SKM-1 (cell line): ENCODE results near the gene ABAT.

Source experiments
- DNase-seq: peaks from one replicate; lab custom pipeline; 2025; ENCODE audit not compliant: unreplicated experiment; lab: John Stamatoyannopoulos, UW

ABAT gene

GRCh38 chr16:8714807-8715206, 40.4 kb downstream of the ABAT start:
- DNase-seq, result no peak

- DNase-seq, result no peak
Measured at GRCh38 chr16:8716052-8716451, 41.6 kb downstream of the ABAT start.

GRCh38 chr16:8716592-8716991, 42.2 kb downstream of the ABAT start:
- no peak for DNase-seq

GRCh38 chr16:8717469-8717868, 43.1 kb downstream of the ABAT start:
- DNase-seq, result no peak

- DNase-seq, result no peak
Measured at GRCh38 chr16:8717892-8718415, 43.5 kb downstream of the ABAT start.

- no peak for DNase-seq
Measured at GRCh38 chr16:8718851-8719680, 44.6 kb downstream of the ABAT start.

- DNase-seq, result no peak
Measured at GRCh38 chr16:8720080-8720966, 45.9 kb downstream of the ABAT start.

- no peak for DNase-seq
Measured at GRCh38 chr16:8720967-8721308, 46.5 kb downstream of the ABAT start.

- DNase-seq, result no peak
Measured at GRCh38 chr16:8721336-8722024, 47.1 kb downstream of the ABAT start.

GRCh38 chr16:8722025-8722348, 47.6 kb downstream of the ABAT start:
- no peak for DNase-seq

- peak; percentile 7 for DNase-seq
Measured at GRCh38 chr16:8725513-8726178, 51.2 kb downstream of the ABAT start.

- DNase-seq, result no peak
Measured at GRCh38 chr16:8727131-8727806, 52.9 kb downstream of the ABAT start.

- no peak for DNase-seq
Measured at GRCh38 chr16:8727857-8728618, 53.6 kb downstream of the ABAT start.

GRCh38 chr16:8729779-8730334, 55.4 kb downstream of the ABAT start:
- peak; percentile 75 for DNase-seq

GRCh38 chr16:8730335-8730915, 56.0 kb downstream of the ABAT start:
- DNase-seq, result no peak

- DNase-seq, result no peak
Measured at GRCh38 chr16:8733849-8734540, 59.6 kb downstream of the ABAT start.

- DNase-seq, result no peak
Measured at GRCh38 chr16:8735574-8735973, 61.2 kb downstream of the ABAT start.

- no peak for DNase-seq
Measured at GRCh38 chr16:8736123-8736668, 61.8 kb downstream of the ABAT start.
